ENCODE results near the gene DYNLT3. TPM values are rescaled to one million over a fixed set of nuclear protein-coding genes. Genes with fewer than 3 reads are reported as not detected.

Gene DYNLT3, protein sequence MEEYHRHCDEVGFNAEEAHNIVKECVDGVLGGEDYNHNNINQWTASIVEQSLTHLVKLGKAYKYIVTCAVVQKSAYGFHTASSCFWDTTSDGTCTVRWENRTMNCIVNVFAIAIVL
- 10 to 100 TPM; 19.6 to 27.8 (median 20.3) TPM for total RNA-seq
- long read RNA-seq, donor 1, transcript DYNLT3-201 (5 exons, 2,217 nt), result major isoform, 49 of 50 reads
- long read RNA-seq, donor 1, partial matches to known transcripts, result 0 of 50 reads
- long read RNA-seq, donor 1, other reads (novel, unspliced or antisense), result 1 of 50 reads
- long read RNA-seq, donor 2, transcript DYNLT3-201 (5 exons, 2,217 nt), result major isoform, 32 of 33 reads
- long read RNA-seq, donor 2, partial matches to known transcripts, result 0 of 33 reads
- long read RNA-seq, donor 2, other reads (novel, unspliced or antisense), result 1 of 33 reads

GRCh38 chrX:37846934-37847732 is at the start of gene DYNLT3:
Gene DYNLT3, minus strand, starts transcription at chrX:37847571. Its CDS starts 61 bp downstream, at chrX:37847510.
- H3K4me1 ChIP-seq (ENCODE audit: low read depth), result no peaks in the 10 kb centered on the region
- intact Hi-C loops (cut with DNase I, micrococcal nuclease), result no loop called here
- TF ChIP-seq CTCF (IDR thresholded peaks at IDR 0.05), result no peak

DNA sequence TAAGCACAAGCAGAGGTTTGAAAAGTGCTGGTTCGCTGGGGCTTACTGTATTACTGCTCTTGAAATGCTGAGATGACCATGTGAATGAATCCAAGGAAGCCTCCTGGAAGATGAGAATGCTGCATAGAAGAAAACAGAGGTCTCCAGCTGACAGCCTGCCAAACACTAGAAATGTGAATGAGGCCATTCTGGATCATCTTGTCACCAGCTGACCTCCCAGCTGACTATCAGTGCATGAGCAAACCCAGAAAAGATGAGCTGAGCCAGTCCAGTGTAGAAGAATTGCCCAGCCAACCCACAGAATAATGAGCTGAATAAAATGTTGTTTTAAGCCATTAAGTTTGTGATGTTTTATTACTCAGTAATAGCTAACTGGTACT is 49.1 kb upstream of the DYNLT3 start:
- H3K4me1 ChIP-seq (ENCODE audit: low read depth), result no peaks in the 10 kb centered on the region
- no peak for DNase-seq
- no peak for TF ChIP-seq CTCF (IDR thresholded peaks at IDR 0.05)
- no peaks in the 10 kb centered on the region for H3K36me3 ChIP-seq (ENCODE audit: low read depth)
- ATAC-seq, result no peak
- H3K4me3 ChIP-seq, result no peak overlapping the region
- no peaks in the 10 kb centered on the region for H3K9me3 ChIP-seq
- intact Hi-C loops (cut with DNase I, micrococcal nuclease), result no loop called here

More at GRCh38 chrX:37846934-37847732, at the start of gene DYNLT3:
- Histone ChIP-seq H3K9me3 (no peaks in the 10 kb centered on the region), H3K4me3 (peak within 1 kb of the TSS; percentile 48), H3K36me3 (ENCODE audit: low read depth) (no peaks in the 10 kb centered on the region)
- DNase-seq (peak; percentile 87 to 92 (median 90)), ATAC-seq (peak; percentile 100)

DNA sequence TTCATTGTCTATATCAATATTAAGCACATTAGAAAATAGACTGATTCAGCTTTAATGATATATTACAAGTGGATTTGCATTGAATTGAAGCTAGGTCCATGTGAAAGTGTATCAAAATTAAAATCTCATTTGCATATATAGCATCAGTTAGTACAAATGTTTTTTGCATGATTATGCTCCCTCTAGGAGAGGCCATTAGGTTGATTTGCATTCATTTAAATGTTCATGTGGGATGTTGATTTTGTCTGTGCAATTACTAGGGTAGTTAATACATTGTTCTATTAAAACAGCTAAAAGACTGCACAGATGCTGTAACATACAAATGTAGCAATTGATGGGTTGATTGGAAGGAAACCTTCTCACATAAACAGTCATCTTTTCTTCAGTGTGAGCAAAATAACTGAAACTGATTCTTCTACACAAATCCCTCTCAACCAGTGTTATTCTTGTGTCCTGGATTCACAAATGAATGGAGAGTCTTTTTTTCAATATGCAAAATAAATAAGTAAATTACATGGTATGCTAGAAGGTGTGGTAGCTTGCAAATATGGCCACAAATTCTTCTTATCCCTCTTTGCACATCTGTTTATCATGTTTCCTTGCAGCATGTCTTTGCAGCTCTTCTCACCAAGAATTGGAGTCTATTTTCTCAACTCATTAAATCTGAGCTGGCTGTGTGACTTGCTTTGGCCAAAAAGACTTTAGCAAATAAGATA is 48.6 kb upstream of the DYNLT3 start:
- DNase-seq (no peak), ATAC-seq (no peak)
- Histone ChIP-seq H3K36me3 (ENCODE audit: low read depth) (no peaks in the 10 kb centered on the region), H3K4me3 (no peak overlapping the region), H3K4me1 (ENCODE audit: low read depth) (no peaks in the 10 kb centered on the region), H3K9me3 (no peaks in the 10 kb centered on the region)
- TF ChIP-seq CTCF (IDR thresholded peaks at IDR 0.05), result no peak
- intact Hi-C loops (cut with DNase I, micrococcal nuclease), result no loop called here

DNA sequence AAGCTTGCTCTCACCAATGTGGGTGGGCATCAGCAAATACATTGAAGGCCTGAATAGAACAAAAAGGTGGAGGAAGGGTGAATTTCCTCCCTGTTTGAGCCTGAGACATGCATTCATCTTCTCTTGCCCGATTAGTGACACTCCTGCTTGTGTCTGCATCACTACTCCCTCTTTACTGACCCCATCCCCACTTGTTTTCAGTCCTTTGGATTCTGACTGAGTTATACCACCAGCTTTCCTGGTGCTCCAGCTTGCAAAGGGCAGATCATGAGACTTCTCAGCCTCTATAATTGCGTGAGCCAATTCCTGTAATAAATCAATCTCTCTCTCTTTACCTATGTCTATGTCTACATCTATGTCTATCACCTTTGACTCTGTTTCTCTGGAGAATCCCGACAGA is 47.4 kb upstream of the DYNLT3 start:
- H3K36me3 ChIP-seq (ENCODE audit: low read depth), result no peaks in the 10 kb centered on the region
- H3K4me3 ChIP-seq, result no peak overlapping the region
- intact Hi-C loops (cut with DNase I, micrococcal nuclease), result no loop called here
- H3K4me1 ChIP-seq (ENCODE audit: low read depth), result no peaks in the 10 kb centered on the region
- DNase-seq, result no peak
- no peak for ATAC-seq
- no peaks in the 10 kb centered on the region for H3K9me3 ChIP-seq
- no peak for TF ChIP-seq CTCF (IDR thresholded peaks at IDR 0.05)

DNA sequence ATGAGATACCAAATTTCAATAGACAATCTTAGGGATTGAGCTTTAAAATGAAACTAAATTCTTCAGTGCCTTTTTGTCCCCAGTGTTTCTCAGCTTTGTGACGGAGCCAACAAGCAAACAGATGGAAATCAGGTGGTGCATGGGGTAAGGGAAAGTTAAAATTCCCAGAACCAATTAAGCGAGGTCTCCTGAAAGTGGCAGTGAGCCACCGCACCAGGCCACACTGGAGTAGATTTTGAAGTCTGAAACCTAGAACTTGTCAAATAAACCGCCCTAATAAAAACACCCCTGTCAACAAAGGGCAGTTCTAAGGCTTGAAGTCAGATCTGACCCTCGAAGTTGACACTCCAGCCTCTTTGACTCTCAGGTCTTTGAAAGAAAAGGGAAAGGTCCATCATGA is 40.6 kb upstream of the DYNLT3 start:
- DNase-seq (no peak), ATAC-seq (no peak)
- Histone ChIP-seq H3K4me1 (ENCODE audit: low read depth) (no peaks in the 10 kb centered on the region), H3K9me3 (no peaks in the 10 kb centered on the region), H3K36me3 (ENCODE audit: low read depth) (no peaks in the 10 kb centered on the region), H3K4me3 (no peak overlapping the region)
- TF ChIP-seq CTCF (IDR thresholded peaks at IDR 0.05), result no peak
- intact Hi-C loops (cut with DNase I, micrococcal nuclease), result no loop called here
